PC-9 (cell line): ENCODE results near the gene IGF2BP2.

Source experiments
- CTCF ChIP-seq: fragments of 200-600 bp; sonication (generic); conservative IDR thresholded peaks from 2 replicates; pipeline ENCODE4 v1.6.1; 2017; ENCODE audit warnings: mixed run types, antibody characterized with exemption, mild to moderate bottlenecking, moderate library complexity
- EZH2 ChIP-seq: fragments of 200-600 bp; sonication (generic); IDR thresholded peaks from 2 replicates; pipeline ENCODE4 v1.8.0; 2017; ENCODE audit warnings: antibody characterized with exemption, low read depth

GRCh38 chr3:185667574-185667973 is 157.3 kb downstream of the IGF2BP2 start:
- no peak for TF ChIP-seq CTCF
- TF ChIP-seq EZH2: no peak
